ENCODE measurements around the gene KRTCAP3. TPM values are rescaled to one million over a fixed set of nuclear protein-coding genes. Genes with fewer than 3 reads are reported as not detected.

The KRTCAP3 gene
- total and polyA plus RNA-seq, 2 of the 4 experiments (the other 2 are of a cell fraction) = 1.5 TPM; not detected in 1

GRCh38 chr2:27464443-27464842 is 22.3 kb downstream of the KRTCAP3 start:
- Histone ChIP-seq H2AK9ac (replicated peaks; ENCODE audit: low read depth, low read length, poor library complexity) (no peak overlapping the region), H2AFZ (replicated peaks; ENCODE audit: low read length, poor library complexity) (no peak overlapping the region), H2AK5ac (ENCODE audit: low read depth, low read length) (no peak overlapping the region), H3K4me3 (ENCODE audit: insufficient read depth, low read depth, low read length) (no peak overlapping the region), H2BK120ac (ENCODE audit: low read depth, low read length) (no peak overlapping the region), H3K9me1 (ENCODE audit: insufficient read depth, low read length) (peaks cover 4% of the 10 kb centered on the region; the same call in 1 of the 2 replicates), H4K5ac (ENCODE audit: low read depth, low read length) (no peak overlapping the region), H4K20me1 (ENCODE audit: insufficient read depth, low read length) (no peaks in the 10 kb centered on the region), H3K14ac (replicated peaks; ENCODE audit: low read depth, low read length) (no peak overlapping the region), H2BK15ac (ENCODE audit: low read depth, low read length) (no peak overlapping the region), H2BK20ac (ENCODE audit: low read depth, low read length) (no peak overlapping the region), H4K91ac (ENCODE audit: insufficient read depth, low read depth, low read length) (no peak overlapping the region), H3K4ac (ENCODE audit: low read depth, low read length) (no peak overlapping the region), H3K9me3 (ENCODE audit: control insufficient read depth, insufficient read depth, low read length) (no peaks in the 10 kb centered on the region), H3K27me3 (ENCODE audit: control insufficient read depth, insufficient read depth, low read length) (no peaks in the 10 kb centered on the region), H3K4me2 (ENCODE audit: low read depth, low read length) (no peak overlapping the region), H3K18ac (ENCODE audit: low read depth, low read length) (no peak overlapping the region), H4K8ac (ENCODE audit: low read depth in 2 of 2, low read length in 2 of 2) (no peak overlapping the region), H3K4me1 (ENCODE audit: control insufficient read depth, insufficient read depth, low read length) (no peaks in the 10 kb centered on the region), H3K9ac (ENCODE audit: low read depth, low read length) (no peak overlapping the region), H3K79me1 (ENCODE audit: low read depth in 1 of 2, low read length in 2 of 2) (no peaks in the 10 kb centered on the region), H3K27ac (ENCODE audit: insufficient read depth, low read length) (no peak overlapping the region), H2BK5ac (ENCODE audit: low read depth, low read length, poor library complexity, severe bottlenecking) (no peak overlapping the region), H3K23ac (ENCODE audit: low read depth, low read length) (no peak overlapping the region), H3K56ac (ENCODE audit: extremely low read depth, insufficient read depth, low read length) (no peak overlapping the region), H3K36me3 (ENCODE audit: control insufficient read depth, insufficient read depth, low read length) (peaks cover 17% of the 10 kb centered on the region)
- DNase-seq = no peak
- BruUV-seq (replicated peaks) = no TSS peak
- no peak for TF ChIP-seq MAZ (IDR thresholded peaks at IDR 0.05; ENCODE audit: borderline replicate concordance, low read depth, low read length)
- no peak for TF ChIP-seq CHD1 (IDR thresholded peaks at IDR 0.05; ENCODE audit: low read depth, low read length)
- no peak for TF ChIP-seq RCOR1 (IDR thresholded peaks at IDR 0.05; ENCODE audit: insufficient replicate concordance, low read length)
- TF ChIP-seq USF2 (IDR thresholded peaks at IDR 0.05; ENCODE audit: low read depth, low read length) = no peak
- no peak for TF ChIP-seq CEBPB (IDR thresholded peaks at IDR 0.05; ENCODE audit: low read depth, low read length)
- TF ChIP-seq BHLHE40 (IDR thresholded peaks at IDR 0.05; ENCODE audit: low read depth, low read length) = no peak
- no peak for TF ChIP-seq MXI1 (IDR thresholded peaks at IDR 0.05; ENCODE audit: borderline replicate concordance, low read depth, low read length)
- TF ChIP-seq POLR2A (IDR thresholded peaks at IDR 0.05; ENCODE audit: low read depth, low read length) = no peak
- no peak for TF ChIP-seq FOS (IDR thresholded peaks at IDR 0.05; ENCODE audit: low read depth, low read length)
- TF ChIP-seq NFE2L2 (IDR thresholded peaks at IDR 0.05; ENCODE audit: low read depth, low read length) = no peak
- no peak for TF ChIP-seq ELK1 (IDR thresholded peaks at IDR 0.05; ENCODE audit: borderline replicate concordance, low read depth, low read length)
- TF ChIP-seq RAD21 (IDR thresholded peaks at IDR 0.05; ENCODE audit: low read length) = no peak
- POLR2A ChIA-PET (ENCODE audit: unreplicated experiment) = interaction anchor here (0.6 kb wide), 1 partner anchor 12 kb away, joined by 8 read pairs; no protein-coding TSS in a partner anchor
- ATAC-seq (ENCODE audit: low read depth) = no peak
- dilution Hi-C loops (cut with HindIII; ENCODE audit: low sequenced_read_pairs, unreplicated experiment) (no loop called here), in situ Hi-C loops (cut with MboI; ENCODE audit: low sequenced_read_pairs) (no loop called here), intact Hi-C loops (cut with micrococcal nuclease) (no loop called here)
- 100% methylated on average over 4 of the region's 7 CpGs; no CpG with 5 or more reads in 1 of the 2 experiments for WGBS, 2 experiments (ENCODE audit: extremely low coverage in 2 of 2, insufficient read length in 1 of 2)
- CTCF ChIA-PET = no interaction called here

All from IMR-90 (cell line).